Liver (tissue), 3 donors: ENCODE results near the gene NEK6.

Experiments used
- FOXA1 ChIP-seq: IDR thresholded peaks from 2 replicates; pipeline ENCODE4 v1.6.1; 2016; ENCODE audit warnings: antibody characterized with exemption
- JUND ChIP-seq, 2 donors: IDR thresholded peaks; 2 replicates each; pipeline ENCODE4 v1.6.1; 2016; ENCODE audit warnings: antibody characterized with exemption in 2 of 2
- RAD21 ChIP-seq, 2 donors: IDR thresholded peaks; 2 replicates each; pipeline ENCODE4 v1.6.1; 2016; ENCODE audit warnings: antibody characterized with exemption in 2 of 2, mild to moderate bottlenecking in 2 of 2
- REST ChIP-seq: IDR thresholded peaks from 2 replicates; pipeline ENCODE4 v1.6.1; 2016; ENCODE audit warnings: antibody characterized with exemption, mild to moderate bottlenecking
- SP1 ChIP-seq: IDR thresholded peaks from 2 replicates; pipeline ENCODE4 v1.6.1; 2018; ENCODE audit warnings: antibody characterized with exemption, mild to moderate bottlenecking
- TAF1 ChIP-seq: conservative IDR thresholded peaks from 2 replicates; pipeline ENCODE4 v1.6.1; 2016; ENCODE audit warnings: antibody characterized with exemption, mild to moderate bottlenecking
- YY1 ChIP-seq: IDR thresholded peaks from 2 replicates; pipeline ENCODE4 v1.6.1; 2016; ENCODE audit warnings: antibody characterized with exemption, mild to moderate bottlenecking
- TF ChIP-seq, protein P1 (sequence below): fragments of 150-350 bp; IDR thresholded peaks from 2 replicates; pipeline ENCODE4 v1.5.1; 2017; ENCODE audit warnings: improper control_type of control experiment, low read depth, low read length; ENCODE audit not compliant: missing input control
- TF ChIP-seq, protein P2 (sequence below): IDR thresholded peaks from 2 replicates; pipeline ENCODE4 v1.6.1; 2016; ENCODE audit warnings: antibody characterized with exemption
- donor health status: healthy.
- donor health status: healthy.

DNA sequence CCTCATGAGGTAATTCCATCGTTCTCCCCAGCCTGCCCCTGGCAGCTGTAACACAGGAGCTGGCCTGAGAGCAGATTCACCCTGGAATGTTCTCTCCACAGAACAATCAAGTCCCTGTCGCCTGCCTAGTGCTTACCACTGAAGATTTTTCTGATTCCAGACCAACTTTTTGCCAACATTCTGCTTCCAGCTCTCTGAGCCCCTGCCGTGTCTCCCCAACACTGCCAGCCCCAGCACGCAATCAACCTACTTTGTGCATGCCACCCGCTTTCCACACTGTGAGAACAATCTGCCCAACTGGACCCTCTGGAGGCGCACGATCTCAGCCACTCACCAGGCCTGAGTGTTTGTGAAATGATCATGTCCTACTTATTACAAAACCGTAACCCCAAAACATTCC lies 94.9 kb downstream of the NEK6 start:
- TF ChIP-seq, protein P1, sequence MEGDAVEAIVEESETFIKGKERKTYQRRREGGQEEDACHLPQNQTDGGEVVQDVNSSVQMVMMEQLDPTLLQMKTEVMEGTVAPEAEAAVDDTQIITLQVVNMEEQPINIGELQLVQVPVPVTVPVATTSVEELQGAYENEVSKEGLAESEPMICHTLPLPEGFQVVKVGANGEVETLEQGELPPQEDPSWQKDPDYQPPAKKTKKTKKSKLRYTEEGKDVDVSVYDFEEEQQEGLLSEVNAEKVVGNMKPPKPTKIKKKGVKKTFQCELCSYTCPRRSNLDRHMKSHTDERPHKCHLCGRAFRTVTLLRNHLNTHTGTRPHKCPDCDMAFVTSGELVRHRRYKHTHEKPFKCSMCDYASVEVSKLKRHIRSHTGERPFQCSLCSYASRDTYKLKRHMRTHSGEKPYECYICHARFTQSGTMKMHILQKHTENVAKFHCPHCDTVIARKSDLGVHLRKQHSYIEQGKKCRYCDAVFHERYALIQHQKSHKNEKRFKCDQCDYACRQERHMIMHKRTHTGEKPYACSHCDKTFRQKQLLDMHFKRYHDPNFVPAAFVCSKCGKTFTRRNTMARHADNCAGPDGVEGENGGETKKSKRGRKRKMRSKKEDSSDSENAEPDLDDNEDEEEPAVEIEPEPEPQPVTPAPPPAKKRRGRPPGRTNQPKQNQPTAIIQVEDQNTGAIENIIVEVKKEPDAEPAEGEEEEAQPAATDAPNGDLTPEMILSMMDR = no peak
- TF ChIP-seq FOXA1 (no peak), TAF1 (no peak), REST (no peak), SP1 (no peak), YY1 (no peak), JUND (IDR thresholded peaks at IDR 0.05) (no peak), RAD21 (IDR thresholded peaks at IDR 0.05) (no peak)
- TF ChIP-seq, protein P2, sequence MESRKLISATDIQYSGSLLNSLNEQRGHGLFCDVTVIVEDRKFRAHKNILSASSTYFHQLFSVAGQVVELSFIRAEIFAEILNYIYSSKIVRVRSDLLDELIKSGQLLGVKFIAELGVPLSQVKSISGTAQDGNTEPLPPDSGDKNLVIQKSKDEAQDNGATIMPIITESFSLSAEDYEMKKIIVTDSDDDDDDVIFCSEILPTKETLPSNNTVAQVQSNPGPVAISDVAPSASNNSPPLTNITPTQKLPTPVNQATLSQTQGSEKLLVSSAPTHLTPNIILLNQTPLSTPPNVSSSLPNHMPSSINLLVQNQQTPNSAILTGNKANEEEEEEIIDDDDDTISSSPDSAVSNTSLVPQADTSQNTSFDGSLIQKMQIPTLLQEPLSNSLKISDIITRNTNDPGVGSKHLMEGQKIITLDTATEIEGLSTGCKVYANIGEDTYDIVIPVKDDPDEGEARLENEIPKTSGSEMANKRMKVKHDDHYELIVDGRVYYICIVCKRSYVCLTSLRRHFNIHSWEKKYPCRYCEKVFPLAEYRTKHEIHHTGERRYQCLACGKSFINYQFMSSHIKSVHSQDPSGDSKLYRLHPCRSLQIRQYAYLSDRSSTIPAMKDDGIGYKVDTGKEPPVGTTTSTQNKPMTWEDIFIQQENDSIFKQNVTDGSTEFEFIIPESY = no peak
